ENCODE results near the gene HNF1A. TPM values are rescaled to one million over a fixed set of nuclear protein-coding genes. Genes with fewer than 3 reads are reported as not detected.

HNF1A gene
- polyA plus RNA-seq, 1 donor from 2014 or later = not detected

DNA sequence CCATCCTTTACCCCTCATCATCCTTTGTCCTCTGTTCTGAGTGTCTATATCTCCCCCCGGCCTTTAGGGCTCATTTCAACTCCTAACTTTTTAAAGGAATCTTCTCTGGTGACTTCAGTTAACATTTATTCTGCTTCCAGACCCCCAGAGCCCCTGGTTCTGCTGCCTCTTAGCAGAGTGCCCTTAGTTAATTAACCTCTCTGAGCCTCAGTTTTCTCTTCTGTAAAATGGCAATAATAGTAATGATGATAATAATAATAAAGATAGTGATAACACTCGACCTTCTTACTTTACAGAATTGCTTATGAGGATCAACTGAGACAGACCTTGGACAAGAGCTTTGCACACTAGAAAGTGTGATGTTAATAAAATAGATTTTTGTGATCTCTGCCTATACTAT lies 44.4 kb downstream of the HNF1A start:
- no peak overlapping the region for H3K27ac ChIP-seq (ENCODE audit: low read length)
- no peak overlapping the region for H3K4me2 ChIP-seq (ENCODE audit: low read length)
- H3K9me3 ChIP-seq (ENCODE audit: low read length) = no peaks in the 10 kb centered on the region
- no peaks in the 10 kb centered on the region for H3K36me3 ChIP-seq (ENCODE audit: insufficient read depth, low read length)
- no peak overlapping the region for H2AFZ ChIP-seq (ENCODE audit: low read depth, low read length)
- TF ChIP-seq, protein P1, sequence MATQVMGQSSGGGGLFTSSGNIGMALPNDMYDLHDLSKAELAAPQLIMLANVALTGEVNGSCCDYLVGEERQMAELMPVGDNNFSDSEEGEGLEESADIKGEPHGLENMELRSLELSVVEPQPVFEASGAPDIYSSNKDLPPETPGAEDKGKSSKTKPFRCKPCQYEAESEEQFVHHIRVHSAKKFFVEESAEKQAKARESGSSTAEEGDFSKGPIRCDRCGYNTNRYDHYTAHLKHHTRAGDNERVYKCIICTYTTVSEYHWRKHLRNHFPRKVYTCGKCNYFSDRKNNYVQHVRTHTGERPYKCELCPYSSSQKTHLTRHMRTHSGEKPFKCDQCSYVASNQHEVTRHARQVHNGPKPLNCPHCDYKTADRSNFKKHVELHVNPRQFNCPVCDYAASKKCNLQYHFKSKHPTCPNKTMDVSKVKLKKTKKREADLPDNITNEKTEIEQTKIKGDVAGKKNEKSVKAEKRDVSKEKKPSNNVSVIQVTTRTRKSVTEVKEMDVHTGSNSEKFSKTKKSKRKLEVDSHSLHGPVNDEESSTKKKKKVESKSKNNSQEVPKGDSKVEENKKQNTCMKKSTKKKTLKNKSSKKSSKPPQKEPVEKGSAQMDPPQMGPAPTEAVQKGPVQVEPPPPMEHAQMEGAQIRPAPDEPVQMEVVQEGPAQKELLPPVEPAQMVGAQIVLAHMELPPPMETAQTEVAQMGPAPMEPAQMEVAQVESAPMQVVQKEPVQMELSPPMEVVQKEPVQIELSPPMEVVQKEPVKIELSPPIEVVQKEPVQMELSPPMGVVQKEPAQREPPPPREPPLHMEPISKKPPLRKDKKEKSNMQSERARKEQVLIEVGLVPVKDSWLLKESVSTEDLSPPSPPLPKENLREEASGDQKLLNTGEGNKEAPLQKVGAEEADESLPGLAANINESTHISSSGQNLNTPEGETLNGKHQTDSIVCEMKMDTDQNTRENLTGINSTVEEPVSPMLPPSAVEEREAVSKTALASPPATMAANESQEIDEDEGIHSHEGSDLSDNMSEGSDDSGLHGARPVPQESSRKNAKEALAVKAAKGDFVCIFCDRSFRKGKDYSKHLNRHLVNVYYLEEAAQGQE (IDR thresholded peaks at IDR 0.05; ENCODE audit: borderline replicate concordance) = no peak
- no peak for TF ChIP-seq SMC3 (conservative IDR thresholded peaks at IDR 0.05; ENCODE audit: poor library complexity)
- no peak for TF ChIP-seq MXI1 (conservative IDR thresholded peaks at IDR 0.05; ENCODE audit: poor library complexity, severe bottlenecking)
- no peak for TF ChIP-seq EZH2 (IDR thresholded peaks at IDR 0.05; ENCODE audit: borderline replicate concordance, insufficient read depth, low read length, poor library complexity, severe bottlenecking)
- no peak for TF ChIP-seq EP300 (conservative IDR thresholded peaks at IDR 0.05; ENCODE audit: poor library complexity, severe bottlenecking)
- no peak for TF ChIP-seq RAD21 (conservative IDR thresholded peaks at IDR 0.05)
- H4K20me1 ChIP-seq (ENCODE audit: insufficient read depth) = no peaks in the 10 kb centered on the region
- H3K79me2 ChIP-seq (replicated peaks; ENCODE audit: insufficient read depth, low read length) = no peaks in the 10 kb centered on the region
- H3K9me2 ChIP-seq (ENCODE audit: insufficient read depth, low read length) = no peaks in the 10 kb centered on the region
- H3K27me3 ChIP-seq (ENCODE audit: insufficient read depth, low read depth, low read length) = no peaks in the 10 kb centered on the region
- H3K9ac ChIP-seq (ENCODE audit: low read length) = no peak overlapping the region
- no peaks in the 10 kb centered on the region for H3F3A ChIP-seq (ENCODE audit: insufficient read depth, low read length, poor library complexity, severe bottlenecking)
- no peak overlapping the region for H3K4me3 ChIP-seq (ENCODE audit: low read length)

DNA sequence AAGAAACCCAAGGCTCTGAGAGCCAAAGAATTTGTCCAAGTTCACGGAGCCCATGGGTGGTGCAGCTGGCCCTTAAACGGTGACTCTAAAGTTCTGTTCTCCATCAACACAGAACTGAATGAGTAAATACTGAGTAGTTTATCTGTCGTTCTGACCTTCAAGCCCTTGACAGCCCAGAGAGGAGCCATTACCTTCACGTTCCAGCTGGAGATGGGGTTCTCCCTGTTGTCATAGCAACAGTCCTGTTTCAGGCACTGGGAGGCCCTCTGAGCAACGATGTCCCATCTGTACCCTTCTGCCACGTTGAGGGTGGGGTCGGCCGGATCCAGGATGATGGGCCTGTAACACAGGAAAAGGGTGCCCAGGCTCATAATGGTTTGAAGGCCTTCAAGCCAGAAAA lies 45.5 kb downstream of the HNF1A start:
- no peaks in the 10 kb centered on the region for H3K9me2 ChIP-seq (ENCODE audit: insufficient read depth, low read length)
- H3K9ac ChIP-seq (ENCODE audit: low read length) = no peak overlapping the region
- H3K27me3 ChIP-seq (ENCODE audit: insufficient read depth, low read depth, low read length) = no peaks in the 10 kb centered on the region
- no peaks in the 10 kb centered on the region for H3K9me3 ChIP-seq (ENCODE audit: low read length)
- H3K4me3 ChIP-seq (ENCODE audit: low read length) = no peak overlapping the region
- no peaks in the 10 kb centered on the region for H3F3A ChIP-seq (ENCODE audit: insufficient read depth, low read length, poor library complexity, severe bottlenecking)
- no peak overlapping the region for H2AFZ ChIP-seq (ENCODE audit: low read depth, low read length)
- no peak for TF ChIP-seq MXI1 (conservative IDR thresholded peaks at IDR 0.05; ENCODE audit: poor library complexity, severe bottlenecking)
- TF ChIP-seq CTCF (IDR thresholded peaks at IDR 0.05; ENCODE audit: poor library complexity, severe bottlenecking) = no peak
- TF ChIP-seq SMC3 (conservative IDR thresholded peaks at IDR 0.05; ENCODE audit: poor library complexity) = no peak
- TF ChIP-seq RAD21 (conservative IDR thresholded peaks at IDR 0.05) = no peak
- TF ChIP-seq, protein P1 (IDR thresholded peaks at IDR 0.05; ENCODE audit: borderline replicate concordance) = no peak
- TF ChIP-seq EP300 (conservative IDR thresholded peaks at IDR 0.05; ENCODE audit: poor library complexity, severe bottlenecking) = no peak
- no peaks in the 10 kb centered on the region for H4K20me1 ChIP-seq (ENCODE audit: insufficient read depth)
- H3K4me2 ChIP-seq (ENCODE audit: low read length) = no peak overlapping the region
- H3K36me3 ChIP-seq (ENCODE audit: insufficient read depth, low read length) = no peaks in the 10 kb centered on the region
- no peaks in the 10 kb centered on the region for H3K79me2 ChIP-seq (replicated peaks; ENCODE audit: insufficient read depth, low read length)
- H3K27ac ChIP-seq (ENCODE audit: low read length) = no peak overlapping the region
